ENCODE data around the gene PEX19.

PEX19 gene

DNA sequence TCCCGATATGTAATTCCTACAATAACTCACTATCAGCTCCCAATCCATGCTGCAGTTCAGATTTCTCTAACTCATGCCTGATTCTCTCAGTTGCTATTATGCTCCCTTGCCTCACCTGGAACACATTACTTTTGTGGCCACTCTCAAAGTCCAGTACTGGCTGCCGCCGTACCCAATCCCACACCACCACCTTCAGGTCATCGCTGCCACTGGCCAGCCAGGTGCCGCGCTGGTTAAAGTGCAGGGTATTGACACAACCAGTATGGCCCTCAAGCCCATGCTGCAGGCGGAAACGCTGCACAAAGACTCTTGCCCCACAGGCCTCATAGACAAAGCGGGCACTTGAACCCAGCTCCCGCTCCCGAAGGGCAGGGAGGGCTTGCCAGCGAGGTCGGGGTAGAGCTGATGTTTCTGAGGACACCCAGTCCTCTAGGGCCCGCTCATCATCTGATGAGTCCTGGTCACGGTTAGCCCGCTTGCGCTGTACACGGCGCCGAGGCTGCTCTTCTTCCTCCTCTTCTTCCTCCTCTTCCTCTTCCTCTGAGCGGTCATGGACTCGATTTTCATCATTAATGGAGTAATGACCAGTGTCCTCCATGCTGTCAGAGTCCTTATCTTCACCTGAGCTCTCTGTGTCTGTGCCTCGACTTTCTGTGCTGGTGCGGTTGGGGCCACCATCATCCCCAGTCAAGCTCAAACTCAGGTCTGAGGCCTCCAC, 45.2 kb downstream of the PEX19 start:
- DNase-seq (ENCODE audit: low read depth in 2 of 2, low spot score in 1 of 2) = no peak

GRCh38 chr1:160238408-160238807, 46.5 kb downstream of the PEX19 start:
- no peak for DNase-seq (ENCODE audit: low read depth in 2 of 2, low spot score in 1 of 2)

DNA sequence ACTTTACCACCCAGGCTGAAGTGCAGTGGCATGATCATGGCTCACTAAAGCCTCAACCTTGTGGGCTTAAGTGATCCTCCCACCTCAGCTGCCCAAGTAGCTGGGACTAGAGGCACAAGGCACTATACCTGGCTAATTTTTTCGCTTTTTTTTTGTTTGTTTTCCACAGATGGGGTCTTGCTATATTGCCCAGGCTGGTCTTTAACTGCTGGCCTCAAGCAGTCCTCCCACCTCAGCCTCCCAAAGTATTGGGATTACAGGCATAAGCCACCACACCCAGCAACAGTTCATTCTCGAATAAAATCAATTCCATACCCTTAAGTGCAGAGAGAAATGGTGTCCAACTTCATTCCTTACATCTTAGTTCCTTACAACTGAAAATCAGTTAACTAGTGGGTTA, 47.4 kb downstream of the PEX19 start:
- no peak for DNase-seq (ENCODE audit: low read depth in 2 of 2, low spot score in 1 of 2)

DNA sequence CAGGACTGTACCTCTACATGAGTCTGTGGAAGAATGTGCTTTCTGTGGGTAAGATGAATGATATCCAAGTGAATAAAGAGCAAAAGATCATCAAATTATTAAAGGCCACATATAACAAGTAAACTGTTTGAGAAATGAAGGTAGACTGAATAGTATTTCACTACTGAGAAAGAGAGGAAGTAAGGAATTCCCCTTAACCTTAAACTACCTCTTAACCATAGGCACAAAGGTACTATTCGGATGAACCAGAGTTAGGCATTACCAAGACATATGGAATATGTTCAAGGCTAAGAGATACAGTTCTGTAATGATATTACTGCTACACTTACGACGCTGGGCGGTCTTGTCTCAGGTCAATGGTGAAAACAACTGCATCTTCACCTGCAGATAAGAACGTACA, 48.1 kb downstream of the PEX19 start:
- DNase-seq (ENCODE audit: low read depth in 2 of 2, low spot score in 1 of 2) = no peak

DNA sequence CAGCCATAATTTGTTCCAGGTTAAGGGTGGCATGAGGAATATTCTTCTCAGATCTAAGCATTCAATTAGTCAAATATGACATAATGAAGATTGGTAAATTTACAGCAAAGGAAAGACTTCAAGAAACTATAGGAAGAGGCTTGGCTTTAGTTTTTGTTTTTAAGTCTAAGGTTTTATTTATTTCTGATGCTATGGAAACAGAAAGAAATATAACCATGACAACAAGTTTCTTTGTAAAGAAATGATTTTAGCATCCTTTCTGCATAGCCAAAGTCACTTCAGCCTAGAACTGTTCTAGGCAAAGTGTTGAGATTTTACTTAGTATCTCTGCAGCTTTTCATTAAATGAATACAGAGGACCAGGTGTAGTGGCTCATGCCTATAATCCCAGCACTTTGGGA, 52.0 kb downstream of the PEX19 start:
- no peak for DNase-seq (ENCODE audit: low read depth in 2 of 2, low spot score in 1 of 2)

DNA sequence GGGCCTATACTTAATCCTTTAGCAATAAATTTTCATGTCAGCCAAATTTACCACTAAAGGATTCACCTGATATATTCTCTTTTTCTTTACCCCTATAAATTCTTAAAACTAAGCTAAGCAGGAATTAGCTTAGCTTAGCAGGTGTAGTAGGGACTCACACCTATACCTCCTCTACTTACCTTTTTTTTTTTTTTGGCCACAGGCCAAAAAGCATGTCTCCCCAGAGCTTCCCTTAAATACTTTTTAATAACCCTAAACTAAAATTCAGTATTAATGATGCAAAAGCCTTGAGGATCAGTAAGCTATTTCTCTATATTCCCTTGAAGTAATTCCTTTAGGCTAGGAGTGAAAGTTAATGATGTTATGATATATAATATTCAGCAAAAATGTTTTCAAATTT, 56.5 kb downstream of the PEX19 start:
- no peak for DNase-seq (ENCODE audit: low read depth in 2 of 2, low spot score in 1 of 2)

- no peak for DNase-seq (ENCODE audit: low read depth in 2 of 2, low spot score in 1 of 2)
Observed at GRCh38 chr1:160227561-160227960, 57.4 kb downstream of the PEX19 start.

DNA sequence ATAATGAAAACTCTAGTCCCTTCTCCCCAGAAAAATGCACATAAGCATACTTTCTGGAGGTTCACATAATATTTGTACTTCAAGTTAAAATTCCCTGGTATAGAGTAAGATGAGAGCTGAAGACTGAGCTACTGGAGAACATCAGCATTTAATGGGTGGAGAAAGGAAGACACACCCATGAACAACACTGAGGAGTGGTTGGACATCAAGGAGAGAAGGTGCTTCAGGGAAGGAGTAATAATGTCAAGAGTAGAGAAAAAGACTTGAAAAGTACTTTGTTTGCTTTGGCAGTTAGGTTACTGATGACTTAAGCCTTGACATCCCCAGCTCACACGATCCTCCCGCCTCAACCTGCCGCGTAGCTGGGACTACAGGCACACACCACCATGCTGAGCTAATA, 57.9 kb downstream of the PEX19 start:
- DNase-seq (ENCODE audit: low read depth in 2 of 2, low spot score in 1 of 2) = no peak
